LNCaP clone FGC (cell line): ENCODE measurements around the gene FLOT1.

ENCODE experiments used
- DNase-seq: peaks from one replicate; pipeline ENCODE4 v3.0.0-alpha.2; 2011; ENCODE audit warnings: low read depth
- H3K4me3 ChIP-seq: 2 replicates; pipeline ENCODE4 v1.5.1; 2011; ENCODE audit warnings: mild to moderate bottlenecking, low read depth, low read length, control low read depth
- TF ChIP-seq, protein P1 (sequence below): IDR thresholded peaks from 2 replicates; pipeline ENCODE4 v1.5.1; 2012; ENCODE audit warnings: mild to moderate bottlenecking; ENCODE audit not compliant: control insufficient read depth, insufficient read depth; ENCODE audit errors: extremely low read depth

Gene FLOT1

DNA sequence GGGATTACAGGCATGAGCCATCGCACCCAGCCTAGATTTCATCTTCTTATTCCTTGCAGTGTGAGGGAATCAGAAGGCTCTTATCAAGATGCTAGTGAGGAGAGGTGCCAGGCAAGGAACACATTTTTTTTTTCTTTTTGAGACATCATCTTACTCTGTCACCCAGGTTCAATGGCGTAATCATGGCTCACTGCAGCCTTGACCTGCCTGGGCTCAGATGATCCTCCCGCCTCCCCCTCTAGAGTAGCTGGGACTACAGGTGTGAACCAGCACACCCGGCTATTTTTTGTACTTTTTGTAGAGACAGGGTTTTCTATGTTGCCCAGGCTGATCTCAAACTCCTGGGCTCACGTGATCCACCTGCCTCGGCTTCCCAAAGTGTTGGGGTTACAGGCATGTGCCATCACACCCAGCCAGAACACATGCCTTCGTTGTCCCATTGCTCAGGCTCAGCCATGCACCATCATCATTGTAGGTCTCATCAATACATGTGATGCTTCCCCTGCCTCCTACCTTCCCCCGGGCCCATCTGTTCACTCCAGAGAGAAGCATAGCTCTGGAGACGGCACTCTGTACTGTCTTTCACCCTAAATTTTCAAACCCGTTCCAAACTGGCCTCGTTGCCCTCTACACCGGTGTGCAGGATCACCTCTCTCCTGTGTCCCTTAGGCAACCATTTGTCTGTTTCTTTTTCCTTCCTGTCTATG is 10.1 kb downstream of the FLOT1 start:
- H3K4me3 ChIP-seq, result no peak overlapping the region
- TF ChIP-seq, protein P1, sequence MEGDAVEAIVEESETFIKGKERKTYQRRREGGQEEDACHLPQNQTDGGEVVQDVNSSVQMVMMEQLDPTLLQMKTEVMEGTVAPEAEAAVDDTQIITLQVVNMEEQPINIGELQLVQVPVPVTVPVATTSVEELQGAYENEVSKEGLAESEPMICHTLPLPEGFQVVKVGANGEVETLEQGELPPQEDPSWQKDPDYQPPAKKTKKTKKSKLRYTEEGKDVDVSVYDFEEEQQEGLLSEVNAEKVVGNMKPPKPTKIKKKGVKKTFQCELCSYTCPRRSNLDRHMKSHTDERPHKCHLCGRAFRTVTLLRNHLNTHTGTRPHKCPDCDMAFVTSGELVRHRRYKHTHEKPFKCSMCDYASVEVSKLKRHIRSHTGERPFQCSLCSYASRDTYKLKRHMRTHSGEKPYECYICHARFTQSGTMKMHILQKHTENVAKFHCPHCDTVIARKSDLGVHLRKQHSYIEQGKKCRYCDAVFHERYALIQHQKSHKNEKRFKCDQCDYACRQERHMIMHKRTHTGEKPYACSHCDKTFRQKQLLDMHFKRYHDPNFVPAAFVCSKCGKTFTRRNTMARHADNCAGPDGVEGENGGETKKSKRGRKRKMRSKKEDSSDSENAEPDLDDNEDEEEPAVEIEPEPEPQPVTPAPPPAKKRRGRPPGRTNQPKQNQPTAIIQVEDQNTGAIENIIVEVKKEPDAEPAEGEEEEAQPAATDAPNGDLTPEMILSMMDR, result no peak
- DNase-seq, result no peak

DNA sequence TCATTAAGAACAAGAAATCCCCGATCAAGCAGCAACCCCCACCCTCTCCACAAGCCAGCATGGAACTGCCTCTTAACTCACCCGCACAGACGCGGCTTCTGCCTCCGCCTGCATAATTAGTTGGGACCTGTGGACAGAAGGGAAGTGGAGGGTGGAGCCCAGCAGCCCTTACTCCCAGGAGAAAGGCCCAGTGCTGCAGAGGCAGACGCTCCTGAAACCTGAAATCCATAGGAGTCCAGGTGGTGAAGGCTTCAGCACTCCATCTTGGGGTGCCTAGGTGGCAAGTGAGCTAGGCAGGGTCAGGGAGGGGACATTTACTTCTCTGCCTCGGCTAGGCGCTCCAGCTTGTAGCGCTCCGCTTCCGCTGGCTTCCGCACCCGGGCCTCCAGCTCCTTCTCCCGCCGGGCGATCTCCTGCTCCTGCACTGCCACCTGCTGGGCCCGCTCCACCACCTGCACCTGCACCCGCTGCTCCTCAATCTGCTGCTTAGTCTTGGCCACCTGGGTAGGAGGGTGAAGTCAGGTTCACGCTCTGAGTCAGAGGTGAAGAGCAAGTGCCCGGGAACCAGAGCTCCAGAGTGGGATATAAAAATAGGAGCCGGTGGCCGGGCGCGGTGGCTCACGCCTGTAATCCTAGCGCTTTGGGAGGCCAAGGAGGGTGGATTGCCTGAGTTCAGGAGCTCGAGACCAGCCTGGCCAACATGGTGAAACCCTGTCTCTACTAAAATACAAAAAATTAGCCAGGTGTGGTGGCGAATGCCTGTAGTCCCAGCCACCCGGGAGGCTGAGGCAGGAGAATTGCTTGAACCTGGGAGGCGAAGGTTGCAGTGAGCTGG is 11.7 kb downstream of the FLOT1 start:
- TF ChIP-seq, protein P1, result peak; percentile 98
- H3K4me3 ChIP-seq, result no peak overlapping the region
- no peak for DNase-seq

DNA sequence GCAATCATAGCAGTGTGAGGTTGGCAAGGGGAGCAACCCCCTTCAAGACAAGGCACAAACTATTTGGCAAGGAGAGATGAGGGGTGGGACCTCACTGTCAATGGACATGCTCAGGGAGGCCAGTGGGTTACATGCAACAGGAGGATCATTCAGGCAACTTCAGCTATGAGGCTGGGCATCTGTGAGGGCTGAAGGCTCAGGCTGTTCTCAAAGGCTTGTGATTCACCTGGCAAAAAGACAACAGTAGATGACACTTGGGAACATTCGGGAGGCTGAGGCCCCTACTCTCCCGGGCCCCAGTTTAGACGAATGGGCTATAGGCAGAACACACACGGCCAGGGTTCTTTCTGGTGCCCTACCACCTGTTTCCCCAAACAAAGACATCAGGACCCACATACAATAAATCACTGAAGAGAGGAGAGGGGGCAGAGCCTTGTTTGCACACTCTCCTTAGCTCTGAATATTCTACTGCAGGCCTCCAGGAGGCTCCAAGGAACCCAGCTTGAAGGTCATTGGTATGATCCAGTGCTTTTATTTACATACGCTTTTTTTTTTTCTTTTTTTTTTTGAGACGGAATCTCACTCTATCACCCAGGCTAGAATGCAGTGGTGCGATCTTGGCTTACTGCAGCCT is 14.4 kb downstream of the FLOT1 start:
- no peak overlapping the region for H3K4me3 ChIP-seq
- TF ChIP-seq, protein P1, result no peak
- DNase-seq, result no peak

DNA sequence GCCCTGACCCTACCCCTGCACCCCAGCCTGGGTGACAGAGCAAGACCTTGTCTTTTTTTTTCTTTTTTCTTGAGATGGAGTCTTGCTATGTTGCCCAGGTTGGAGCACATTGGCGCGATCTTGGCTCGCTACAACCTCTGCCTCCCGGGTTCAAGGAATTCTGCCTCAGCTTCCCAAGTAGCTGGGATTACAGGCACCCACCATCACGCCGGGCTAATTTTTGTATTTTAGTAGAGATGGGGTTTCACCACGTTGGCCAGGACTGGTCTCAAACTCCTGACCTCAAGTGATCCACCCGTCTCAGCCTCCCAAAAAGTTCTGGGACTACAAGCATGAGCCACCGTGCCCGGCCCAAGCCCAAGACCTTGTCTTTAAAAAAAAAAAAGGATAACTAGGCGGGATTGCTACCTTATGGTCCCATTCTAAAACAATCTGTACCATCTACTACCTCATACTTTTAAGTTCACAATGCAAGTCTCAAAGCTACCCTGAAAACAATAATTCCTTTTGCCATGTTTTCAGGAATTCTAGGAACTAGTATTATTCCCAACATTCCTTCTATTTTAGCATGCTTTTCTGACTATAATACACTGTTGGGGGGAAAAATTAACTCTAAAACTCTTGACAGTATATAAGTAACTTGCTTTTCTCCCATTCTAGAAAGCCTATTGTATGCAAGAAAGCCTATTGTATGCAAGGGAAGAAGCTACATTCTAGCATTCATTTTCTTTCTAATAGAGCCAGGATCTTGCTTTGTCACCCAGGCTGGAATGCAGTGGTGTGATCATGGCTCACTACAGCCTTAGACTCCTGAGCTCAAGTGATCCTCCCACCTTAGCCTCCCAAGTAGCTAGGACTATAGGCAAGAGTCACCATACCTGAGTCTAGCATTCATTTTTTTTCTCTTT is 15.7 kb downstream of the FLOT1 start:
- H3K4me3 ChIP-seq, result no peak overlapping the region
- TF ChIP-seq, protein P1, result no peak
- no peak for DNase-seq

DNA sequence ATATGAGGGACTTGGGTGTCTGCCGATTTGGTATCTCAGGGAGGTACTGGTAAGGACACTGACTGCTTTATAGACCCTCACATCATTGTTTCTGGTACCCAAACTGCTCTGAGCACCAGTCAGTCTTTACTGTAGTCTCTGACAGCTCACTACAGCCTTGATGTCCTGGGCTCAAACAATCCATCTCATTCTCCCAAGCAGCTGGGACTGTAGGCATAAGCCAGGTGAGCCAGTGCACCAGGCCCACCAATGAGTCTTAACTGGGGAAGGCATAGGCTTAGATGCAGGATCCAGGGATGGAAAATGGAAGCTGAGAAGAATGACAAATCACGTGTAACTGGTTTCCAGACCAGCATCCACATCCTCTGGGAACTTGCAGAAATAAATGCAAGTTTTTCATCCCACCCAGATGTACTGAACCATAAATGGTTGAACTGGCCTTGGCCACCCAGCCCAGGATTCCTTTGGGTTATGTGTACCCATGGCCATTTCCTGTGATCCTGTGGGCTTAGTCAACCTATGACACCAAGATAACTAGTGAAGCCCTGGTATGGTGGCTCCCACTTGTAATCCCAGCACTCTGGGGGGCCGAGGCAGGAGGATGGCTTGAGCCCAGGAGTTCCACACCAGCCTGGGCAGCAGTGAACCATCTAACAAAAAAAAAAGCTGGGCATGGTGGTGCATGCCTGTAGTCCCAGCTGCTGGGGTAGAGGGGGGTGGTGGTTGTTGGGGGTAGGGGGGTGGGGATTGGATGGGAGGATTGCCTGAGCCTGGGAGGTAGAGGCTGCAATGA is 16.6 kb downstream of the FLOT1 start:
- TF ChIP-seq, protein P1, result no peak
- DNase-seq, result no peak
- no peak overlapping the region for H3K4me3 ChIP-seq
